DOHH2 (cell line): ENCODE data around the gene TM9SF4.

ENCODE experiments used
- H3F3A ChIP-seq: fragments of 200-600 bp; sonication (generic), shearing (Covaris generic); 2 replicates; pipeline ENCODE4 v1.6.0; 2016; ENCODE audit warnings: antibody characterized with exemption, mild to moderate bottlenecking; ENCODE audit not compliant: control insufficient read depth, insufficient read depth
- H3K27ac ChIP-seq: fragments of 200-600 bp; sonication (generic); 2 replicates; pipeline ENCODE4 v1.5.1; 2014; ENCODE audit warnings: low read depth, mild to moderate bottlenecking, low read length, moderate library complexity
- H3K27me3 ChIP-seq: fragments of 200-600 bp; sonication (generic); 2 replicates; pipeline ENCODE4 v1.6.1; 2014; ENCODE audit warnings: mild to moderate bottlenecking, low read length, mixed read lengths; ENCODE audit not compliant: control insufficient read depth
- H3K36me3 ChIP-seq: fragments of 200-600 bp; sonication (generic); 2 replicates; pipeline ENCODE4 v1.6.1; 2014; ENCODE audit warnings: mild to moderate bottlenecking, low read length, moderate library complexity, mixed read lengths; ENCODE audit not compliant: control insufficient read depth
- H3K4me1 ChIP-seq: fragments of 200-600 bp; sonication (generic); 2 replicates; pipeline ENCODE4 v1.6.1; 2014; ENCODE audit warnings: mild to moderate bottlenecking, low read length, mixed read lengths; ENCODE audit not compliant: control insufficient read depth
- H3K4me2 ChIP-seq: fragments of 200-600 bp; sonication (generic); 2 replicates; pipeline ENCODE4 v1.6.0; 2014; ENCODE audit warnings: mild to moderate bottlenecking, low read length, moderate library complexity
- H3K4me3 ChIP-seq: fragments of 200-600 bp; sonication (generic); 2 replicates; pipeline ENCODE4 v1.5.1; 2014; ENCODE audit warnings: mild to moderate bottlenecking, low read length, mixed read lengths
- H3K79me2 ChIP-seq: fragments of 200-600 bp; sonication (generic); 2 replicates; pipeline ENCODE4 v1.6.1; 2014; ENCODE audit warnings: mild to moderate bottlenecking, low read length, mixed read lengths; ENCODE audit not compliant: control insufficient read depth
- H3K9me2 ChIP-seq: fragments of 200-600 bp; sonication (generic); replicated peaks from 2 replicates; pipeline ENCODE4 v1.6.1; 2014; ENCODE audit warnings: mild to moderate bottlenecking, low read length, mixed read lengths; ENCODE audit not compliant: control insufficient read depth
- H3K9me3 ChIP-seq: fragments of 200-600 bp; sonication (generic); 2 replicates; pipeline ENCODE4 v1.6.1; 2014; ENCODE audit warnings: antibody characterized with exemption, low read length, mixed read lengths; ENCODE audit not compliant: control insufficient read depth, insufficient read depth
- H4K20me1 ChIP-seq: fragments of 200-600 bp; sonication (generic); 2 replicates; pipeline ENCODE4 v1.6.0; 2014; ENCODE audit warnings: low read depth, mild to moderate bottlenecking, antibody characterized with exemption, low read length, moderate library complexity; ENCODE audit not compliant: control insufficient read depth, insufficient read depth
- EZH2phosphoT487 ChIP-seq: fragments of 200-600 bp; sonication (generic); IDR thresholded peaks from 2 replicates; pipeline ENCODE4 v1.6.1; 2017; ENCODE audit warnings: borderline replicate concordance, mild to moderate bottlenecking, antibody characterized with exemption, low read length, moderate library complexity, mixed read lengths
- TF ChIP-seq, protein P1 (sequence below): fragments of 200-600 bp; sonication (generic); IDR thresholded peaks from one replicate; pipeline ENCODE4 v1.5.1; 2014; ENCODE audit warnings: antibody characterized with exemption, mild to moderate bottlenecking, low read depth, low read length; ENCODE audit not compliant: poor library complexity, severe bottlenecking

TM9SF4 gene

DNA sequence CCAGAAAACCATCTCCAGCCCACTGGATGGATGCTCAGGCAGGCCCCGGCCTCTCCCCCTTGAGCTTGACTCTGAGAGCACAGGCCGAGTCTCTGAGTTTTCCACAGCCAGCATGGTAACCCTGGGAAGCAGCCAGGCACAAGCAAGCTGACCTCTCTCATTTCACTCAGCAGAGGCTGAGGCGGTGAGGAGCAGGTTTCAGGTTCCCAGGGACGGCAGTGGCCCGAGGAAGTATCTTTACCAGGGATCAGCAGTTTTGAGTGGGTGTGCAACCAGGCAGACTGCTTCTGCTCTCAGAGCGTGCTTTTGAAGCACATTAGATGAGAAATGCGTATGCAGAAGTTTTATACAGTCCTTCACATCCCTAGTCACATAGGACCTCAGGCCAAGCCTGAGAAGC is 44.8 kb upstream of the TM9SF4 start:
- no peak for TF ChIP-seq EZH2phosphoT487
- TF ChIP-seq, protein P1, sequence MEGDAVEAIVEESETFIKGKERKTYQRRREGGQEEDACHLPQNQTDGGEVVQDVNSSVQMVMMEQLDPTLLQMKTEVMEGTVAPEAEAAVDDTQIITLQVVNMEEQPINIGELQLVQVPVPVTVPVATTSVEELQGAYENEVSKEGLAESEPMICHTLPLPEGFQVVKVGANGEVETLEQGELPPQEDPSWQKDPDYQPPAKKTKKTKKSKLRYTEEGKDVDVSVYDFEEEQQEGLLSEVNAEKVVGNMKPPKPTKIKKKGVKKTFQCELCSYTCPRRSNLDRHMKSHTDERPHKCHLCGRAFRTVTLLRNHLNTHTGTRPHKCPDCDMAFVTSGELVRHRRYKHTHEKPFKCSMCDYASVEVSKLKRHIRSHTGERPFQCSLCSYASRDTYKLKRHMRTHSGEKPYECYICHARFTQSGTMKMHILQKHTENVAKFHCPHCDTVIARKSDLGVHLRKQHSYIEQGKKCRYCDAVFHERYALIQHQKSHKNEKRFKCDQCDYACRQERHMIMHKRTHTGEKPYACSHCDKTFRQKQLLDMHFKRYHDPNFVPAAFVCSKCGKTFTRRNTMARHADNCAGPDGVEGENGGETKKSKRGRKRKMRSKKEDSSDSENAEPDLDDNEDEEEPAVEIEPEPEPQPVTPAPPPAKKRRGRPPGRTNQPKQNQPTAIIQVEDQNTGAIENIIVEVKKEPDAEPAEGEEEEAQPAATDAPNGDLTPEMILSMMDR, result no peak
- no peaks in the 10 kb centered on the region for H3K79me2 ChIP-seq
- no peaks in the 10 kb centered on the region for H3K9me2 ChIP-seq
- no peaks in the 10 kb centered on the region for H3K27me3 ChIP-seq
- no peak overlapping the region for H3K4me3 ChIP-seq
- H3K4me2 ChIP-seq, result no peak overlapping the region
- peaks cover 37% of the 10 kb centered on the region for H3F3A ChIP-seq
- no peak overlapping the region for H3K27ac ChIP-seq
- H4K20me1 ChIP-seq, result no peaks in the 10 kb centered on the region
- no peaks in the 10 kb centered on the region for H3K36me3 ChIP-seq
- H3K9me3 ChIP-seq, result no peaks in the 10 kb centered on the region
- H3K4me1 ChIP-seq, result peaks cover 54% of the 10 kb centered on the region

DNA sequence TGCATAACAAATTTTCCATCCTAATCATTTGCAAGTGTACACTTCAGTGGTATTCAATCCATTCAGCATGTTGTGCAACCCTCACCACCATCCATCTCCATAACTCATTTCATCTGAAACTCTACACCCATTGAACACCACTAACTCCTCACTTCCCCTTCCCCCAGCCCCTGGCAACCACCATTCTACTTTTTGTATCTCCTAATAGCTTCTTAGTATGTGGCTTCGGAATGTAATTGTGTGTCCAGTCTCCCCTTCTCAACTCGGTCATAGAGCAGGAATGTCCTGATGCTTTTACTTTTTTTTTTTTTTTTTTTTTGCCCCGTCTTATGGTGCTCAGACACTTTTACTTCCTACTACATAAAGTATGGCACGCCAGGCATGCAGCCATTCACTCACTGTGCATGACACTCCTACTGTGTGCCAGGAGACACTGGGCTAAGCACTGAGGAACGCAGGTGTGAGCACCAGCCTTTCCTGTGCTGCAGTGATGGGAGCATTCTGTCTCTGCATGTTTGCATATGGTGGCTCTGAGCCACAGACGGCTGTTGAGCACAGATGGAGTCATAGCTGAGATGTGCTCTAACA is 42.2 kb upstream of the TM9SF4 start:
- Histone ChIP-seq H3K4me3 (no peak overlapping the region), H3K27ac (peak overlapping the region; percentile 24), H3K9me3 (no peaks in the 10 kb centered on the region), H3K9me2 (no peaks in the 10 kb centered on the region), H3K79me2 (no peaks in the 10 kb centered on the region), H3K4me2 (peak overlapping the region; percentile 35), H4K20me1 (no peaks in the 10 kb centered on the region), H3F3A (peaks cover 47% of the 10 kb centered on the region), H3K36me3 (no peaks in the 10 kb centered on the region), H3K27me3 (no peaks in the 10 kb centered on the region), H3K4me1 (peaks cover 78% of the 10 kb centered on the region)
- TF ChIP-seq, protein P1, result no peak
- TF ChIP-seq EZH2phosphoT487, result no peak

DNA sequence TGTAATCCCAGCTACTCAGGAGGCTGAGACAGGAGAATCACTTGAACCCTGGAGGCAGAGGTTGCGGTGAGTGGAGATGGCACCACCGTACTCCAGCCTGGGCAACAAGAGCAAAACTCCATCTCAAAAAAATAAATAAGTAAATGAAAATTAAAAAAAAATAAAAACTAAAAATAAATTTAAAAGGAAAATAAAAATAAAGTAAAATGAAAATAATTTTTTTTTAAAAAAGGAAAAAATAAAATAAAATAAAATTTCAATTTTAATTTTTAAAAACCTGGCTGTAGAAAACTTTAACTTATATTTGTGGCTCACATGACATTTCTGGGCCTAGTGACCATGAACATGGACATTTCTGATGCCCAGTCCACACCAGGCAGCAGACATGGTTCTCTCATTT is 41.3 kb upstream of the TM9SF4 start:
- Histone ChIP-seq H3K79me2 (no peaks in the 10 kb centered on the region), H3K9me2 (no peaks in the 10 kb centered on the region), H3K4me3 (peak overlapping the region; percentile 64; the same call in 1 of the 2 replicates), H3K36me3 (no peaks in the 10 kb centered on the region), H3F3A (peaks cover 47% of the 10 kb centered on the region), H3K27ac (peak overlapping the region; percentile 87), H3K4me1 (peaks cover 70% of the 10 kb centered on the region), H4K20me1 (no peaks in the 10 kb centered on the region), H3K9me3 (no peaks in the 10 kb centered on the region), H3K27me3 (no peaks in the 10 kb centered on the region), H3K4me2 (peak overlapping the region; percentile 85)
- TF ChIP-seq, protein P1, result no peak
- no peak for TF ChIP-seq EZH2phosphoT487
